Right lobe of liver (tissue), 4 donors: Measurements from ENCODE around the gene C2CD5.

Experiments used
- CTCF ChIP-seq, 4 donors: fragments of 200-600 bp in 3 of 4; fragments of 450-650 bp in 1 of 4; IDR thresholded peaks; one replicate each; pipeline versions ENCODE4 v1.5.1 to v1.8.0; 2016 to 2022; ENCODE audit warnings: antibody characterized with exemption in 4 of 4, mild to moderate bottlenecking in 2 of 4
- POLR2A ChIP-seq: fragments of 450-650 bp; IDR thresholded peaks from one replicate; pipeline ENCODE4 v1.6.1; 2017; ENCODE audit warnings: antibody characterized with exemption, mild to moderate bottlenecking
- donor health status: DM: no; HTN: no; CAD: no.
- donor health status: DM: no; HTN: no; CAD: no.
- donor health status: DM: no; HTN: yes; CAD: no.

- no peak for TF ChIP-seq CTCF (IDR thresholded peaks at IDR 0.05)
- TF ChIP-seq POLR2A, result no peak
Measured at GRCh38 chr12:22518998-22519397, 25.3 kb downstream of the C2CD5 start.
